IPS-20b (cell line): Measurements from ENCODE around the gene REXO4.
"Not testable (repeated sequence)": the region's sequence is repeated elsewhere in the genome, so short reads cannot be mapped to it uniquely, and the experiment has no call there.

ENCODE experiments used
- H3K27ac ChIP-seq: one replicate; pipeline ENCODE4 v1.5.1; 2013; ENCODE audit warnings: low read length
- H3K27me3 ChIP-seq: 2 replicates; pipeline ENCODE4 v1.6.1; 2013; ENCODE audit warnings: mild to moderate bottlenecking, low read length, inconsistent platforms; ENCODE audit not compliant: insufficient read depth
- H3K36me3 ChIP-seq: 2 replicates; pipeline ENCODE4 v1.6.1; 2013; ENCODE audit warnings: low read depth, mild to moderate bottlenecking, inconsistent platforms, low read length, moderate library complexity; ENCODE audit not compliant: insufficient read depth
- H3K4me1 ChIP-seq: 2 replicates; pipeline ENCODE4 v1.6.1; 2013; ENCODE audit warnings: mild to moderate bottlenecking, control low read depth, inconsistent platforms, low read length, moderate library complexity; ENCODE audit not compliant: insufficient read depth
- H3K4me3 ChIP-seq: 2 replicates; pipeline ENCODE4 v1.5.1; 2013; ENCODE audit warnings: mild to moderate bottlenecking, low read length, inconsistent platforms
- H3K9ac ChIP-seq: 2 replicates; pipeline ENCODE4 v1.6.1; 2013; ENCODE audit warnings: low read depth, mild to moderate bottlenecking, inconsistent platforms, low read length, moderate library complexity
- H3K9me3 ChIP-seq: 2 replicates; pipeline ENCODE4 v1.6.1; 2013; ENCODE audit warnings: mild to moderate bottlenecking, low read depth, low read length, inconsistent platforms; ENCODE audit not compliant: insufficient read depth

REXO4 gene

GRCh38 chr9:133392308-133392707 lies 25.5 kb downstream of the REXO4 start:
- H3K9ac ChIP-seq, H3K9me3 ChIP-seq, H3K36me3 ChIP-seq, H3K4me3 ChIP-seq, H3K27me3 ChIP-seq, H3K4me1 ChIP-seq, H3K27ac ChIP-seq: not testable (repeated sequence)

- H3K27ac ChIP-seq, H3K9me3 ChIP-seq, H3K9ac ChIP-seq, H3K4me3 ChIP-seq, H3K36me3 ChIP-seq, H3K4me1 ChIP-seq, H3K27me3 ChIP-seq: not testable (repeated sequence)
Measured at GRCh38 chr9:133391449-133391848, 26.4 kb downstream of the REXO4 start.

GRCh38 chr9:133390713-133391112 lies 27.1 kb downstream of the REXO4 start:
- Histone ChIP-seq H3K4me3 (no peak overlapping the region), H3K9me3 (no peaks in the 10 kb centered on the region), H3K36me3 (no peaks in the 10 kb centered on the region), H3K9ac (no peak overlapping the region), H3K4me1 (no peaks in the 10 kb centered on the region), H3K27me3 (no peaks in the 10 kb centered on the region; the same call in 1 of the 2 replicates), H3K27ac (no peak overlapping the region)

GRCh38 chr9:133389562-133389961 lies 28.2 kb downstream of the REXO4 start:
- H3K4me3 ChIP-seq = no peak overlapping the region
- no peak overlapping the region for H3K9ac ChIP-seq
- H3K27me3 ChIP-seq = no peaks in the 10 kb centered on the region
- H3K9me3 ChIP-seq = no peaks in the 10 kb centered on the region
- no peak overlapping the region for H3K27ac ChIP-seq
- no peaks in the 10 kb centered on the region for H3K4me1 ChIP-seq
- H3K36me3 ChIP-seq = no peaks in the 10 kb centered on the region

- H3K4me3 ChIP-seq = no peak overlapping the region
- H3K27ac ChIP-seq = no peak overlapping the region
- H3K9me3 ChIP-seq = no peaks in the 10 kb centered on the region
- H3K27me3 ChIP-seq = no peaks in the 10 kb centered on the region
- H3K4me1 ChIP-seq = no peaks in the 10 kb centered on the region
- H3K36me3 ChIP-seq = no peaks in the 10 kb centered on the region
- H3K9ac ChIP-seq = no peak overlapping the region
Measured at GRCh38 chr9:133389025-133389557, 28.7 kb downstream of the REXO4 start.

- Histone ChIP-seq H3K27ac (no peak overlapping the region), H3K9me3 (no peaks in the 10 kb centered on the region), H3K4me1 (no peaks in the 10 kb centered on the region), H3K27me3 (no peaks in the 10 kb centered on the region), H3K4me3 (no peak overlapping the region), H3K9ac (no peak overlapping the region), H3K36me3 (no peaks in the 10 kb centered on the region)
Measured at GRCh38 chr9:133387680-133388079, 30.1 kb downstream of the REXO4 start.

GRCh38 chr9:133386338-133386737 lies 31.5 kb downstream of the REXO4 start:
- no peaks in the 10 kb centered on the region for H3K9me3 ChIP-seq
- H3K4me1 ChIP-seq = no peaks in the 10 kb centered on the region
- H3K9ac ChIP-seq = no peak overlapping the region
- H3K27ac ChIP-seq = no peak overlapping the region
- no peaks in the 10 kb centered on the region for H3K36me3 ChIP-seq
- H3K27me3 ChIP-seq = no peaks in the 10 kb centered on the region
- no peak overlapping the region for H3K4me3 ChIP-seq

GRCh38 chr9:133385452-133385851 lies 32.4 kb downstream of the REXO4 start:
- Histone ChIP-seq H3K36me3 (no peaks in the 10 kb centered on the region), H3K27me3 (no peaks in the 10 kb centered on the region), H3K9me3 (no peaks in the 10 kb centered on the region), H3K4me3 (no peak overlapping the region), H3K9ac (no peak overlapping the region), H3K4me1 (no peaks in the 10 kb centered on the region), H3K27ac (no peak overlapping the region)

- no peak overlapping the region for H3K4me3 ChIP-seq
- no peak overlapping the region for H3K9ac ChIP-seq
Measured at GRCh38 chr9:133384736-133385321, 33.0 kb downstream of the REXO4 start.

GRCh38 chr9:133383438-133383837 lies 34.4 kb downstream of the REXO4 start:
- Histone ChIP-seq H3K4me1 (no peaks in the 10 kb centered on the region), H3K27ac (no peak overlapping the region), H3K9me3 (no peaks in the 10 kb centered on the region), H3K9ac (no peak overlapping the region), H3K4me3 (no peak overlapping the region), H3K27me3 (no peaks in the 10 kb centered on the region), H3K36me3 (no peaks in the 10 kb centered on the region)

More at GRCh38 chr9:133384736-133385321, 33.0 kb downstream of the REXO4 start:
- H3K27me3 ChIP-seq = no peaks in the 10 kb centered on the region
- no peak overlapping the region for H3K27ac ChIP-seq
- H3K36me3 ChIP-seq = no peaks in the 10 kb centered on the region
- no peaks in the 10 kb centered on the region for H3K9me3 ChIP-seq
- no peaks in the 10 kb centered on the region for H3K4me1 ChIP-seq

- Histone ChIP-seq H3K9ac (no peak overlapping the region), H3K4me3 (no peak overlapping the region), H3K9me3 (no peaks in the 10 kb centered on the region), H3K36me3 (no peaks in the 10 kb centered on the region), H3K4me1 (no peaks in the 10 kb centered on the region), H3K27ac (no peak overlapping the region), H3K27me3 (no peaks in the 10 kb centered on the region; the same call in 1 of the 2 replicates)
Measured at GRCh38 chr9:133382507-133383141, 35.2 kb downstream of the REXO4 start.

GRCh38 chr9:133380734-133381133 lies 37.1 kb downstream of the REXO4 start:
- Histone ChIP-seq H3K4me1 (no peaks in the 10 kb centered on the region), H3K9me3 (no peaks in the 10 kb centered on the region), H3K4me3 (no peak overlapping the region), H3K27me3 (peaks cover 11% of the 10 kb centered on the region), H3K36me3 (no peaks in the 10 kb centered on the region), H3K27ac (no peak overlapping the region), H3K9ac (no peak overlapping the region)
